Neural crest cell (in vitro differentiated cells): Measurements from ENCODE around the gene EXOC6B. TPM values are rescaled to one million over a fixed set of nuclear protein-coding genes. Genes with fewer than 3 reads are reported as not detected.

Experiments
- DNase-seq: peaks from one replicate; pipeline ENCODE4 v3.0.0; 2021; ENCODE audit warnings: low read depth, mixed read lengths, low spot score
- H3K27ac Mint-ChIP-seq: one replicate; pipeline ENCODE4 v1.8.0; 2021; ENCODE audit warnings: mild to moderate bottlenecking, mixed read lengths; ENCODE audit not compliant: unreplicated experiment
- H3K27me3 Mint-ChIP-seq: 2 replicates; pipeline ENCODE4 v1.8.0; 2021; ENCODE audit warnings: low read depth, mild to moderate bottlenecking, mixed read lengths
- H3K36me3 Mint-ChIP-seq: 2 replicates; pipeline ENCODE4 v1.8.0; 2021; ENCODE audit warnings: low read depth, mild to moderate bottlenecking, mixed read lengths
- H3K4me1 Mint-ChIP-seq: 2 replicates; pipeline ENCODE4 v1.8.0; 2021; ENCODE audit warnings: mixed read lengths
- H3K4me3 Mint-ChIP-seq: one replicate; pipeline ENCODE4 v1.8.0; 2021; ENCODE audit warnings: mild to moderate bottlenecking, mixed read lengths
- H3K9me3 Mint-ChIP-seq: 2 replicates; pipeline ENCODE4 v1.8.0; 2021; ENCODE audit warnings: mixed read lengths
- CTCF ChIP-seq: fragments of 200-600 bp; sonication (generic); conservative IDR thresholded peaks from 2 replicates; pipeline ENCODE4 v1.5.0; 2021; ENCODE audit warnings: antibody characterized with exemption, mild to moderate bottlenecking
- total RNA-seq: library from RNA; stranded (reverse); gene quantifications from 2 replicates; pipeline ENCODE4 v1.2.1, GENCODE V29; 2021

Gene EXOC6B
- total RNA-seq, 1 donor from 2014 or later, result 28.2 TPM

DNA sequence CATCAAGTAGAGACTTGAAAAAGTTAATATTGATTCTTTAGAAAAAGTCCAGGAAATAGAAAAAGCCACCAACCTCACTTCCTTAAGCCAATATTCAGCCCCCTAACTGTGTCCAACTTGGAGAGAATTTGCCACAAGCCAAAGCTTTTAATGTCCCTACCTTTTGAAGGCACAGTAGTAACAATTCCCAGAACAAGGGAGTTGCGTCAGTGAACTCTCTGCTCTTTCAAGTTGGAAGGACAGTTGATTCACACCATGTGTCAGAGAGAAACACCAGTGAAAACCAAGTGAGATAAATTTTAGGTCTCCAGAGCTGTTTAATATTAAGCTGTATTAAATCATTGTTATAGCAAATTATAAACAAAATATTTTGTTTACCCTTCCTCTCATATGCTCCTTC lies 66.1 kb downstream of the EXOC6B start:
- peaks cover 27% of the 10 kb centered on the region for H3K36me3 Mint-ChIP-seq
- peaks cover 5% of the 10 kb centered on the region for H3K4me1 Mint-ChIP-seq

DNA sequence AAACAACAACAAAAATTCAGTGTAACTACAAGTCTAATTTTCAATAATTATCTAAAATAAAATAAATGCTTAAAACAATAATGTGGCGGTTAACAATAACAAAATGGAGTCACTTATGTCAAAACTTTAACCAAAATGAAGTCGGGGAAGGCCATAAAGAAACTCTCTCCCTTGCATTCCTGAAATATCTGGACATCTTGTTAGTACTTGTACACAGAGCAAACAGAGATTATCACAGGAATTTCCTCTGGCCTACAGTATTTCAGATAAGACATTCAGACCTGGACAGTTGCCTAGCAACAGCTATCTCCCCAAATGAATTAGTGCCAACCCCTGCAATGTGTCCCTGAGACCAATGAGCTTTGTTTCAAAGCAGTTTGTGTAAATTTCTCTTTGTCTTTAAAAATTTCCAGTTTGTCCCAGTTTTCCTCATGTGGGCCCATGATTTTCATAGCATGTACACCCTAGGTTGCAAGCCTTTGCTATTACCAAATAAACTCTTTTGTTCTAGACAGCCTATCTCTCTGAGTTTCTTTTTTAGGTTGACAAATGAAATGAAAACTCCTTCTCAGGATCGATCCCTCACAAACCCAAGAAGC lies 68.6 kb downstream of the EXOC6B start:
- H3K27ac Mint-ChIP-seq, result no peak overlapping the region
- H3K36me3 Mint-ChIP-seq, result peaks cover 16% of the 10 kb centered on the region

More for the DNA sequence above, 66.1 kb downstream of the EXOC6B start:
- Mint-ChIP-seq H3K27ac (no peak overlapping the region), H3K9me3 (peaks cover 13% of the 10 kb centered on the region), H3K27me3 (no peaks in the 10 kb centered on the region), H3K4me3 (no peak overlapping the region)
- DNase-seq, result no peak
- TF ChIP-seq CTCF, result no peak

GRCh38 chr2:72755647-72756423 lies 70.0 kb downstream of the EXOC6B start:
- Mint-ChIP-seq H3K27ac (no peak overlapping the region), H3K4me1 (peaks cover 5% of the 10 kb centered on the region), H3K4me3 (no peak overlapping the region), H3K27me3 (no peaks in the 10 kb centered on the region), H3K9me3 (peaks cover 6% of the 10 kb centered on the region), H3K36me3 (peaks cover 11% of the 10 kb centered on the region)
- DNase-seq, result no peak
- TF ChIP-seq CTCF, result no peak

More for the DNA sequence above, 68.6 kb downstream of the EXOC6B start:
- no peak for DNase-seq
- H3K9me3 Mint-ChIP-seq, result peaks cover 11% of the 10 kb centered on the region
- TF ChIP-seq CTCF, result no peak
- peaks cover 5% of the 10 kb centered on the region for H3K4me1 Mint-ChIP-seq
- H3K4me3 Mint-ChIP-seq, result no peak overlapping the region
- no peaks in the 10 kb centered on the region for H3K27me3 Mint-ChIP-seq

- DNase-seq, result no peak
- Mint-ChIP-seq H3K36me3 (peaks cover 3% of the 10 kb centered on the region), H3K9me3 (no peaks in the 10 kb centered on the region), H3K4me1 (peaks cover 5% of the 10 kb centered on the region), H3K27me3 (no peaks in the 10 kb centered on the region), H3K27ac (no peak overlapping the region), H3K4me3 (no peak overlapping the region)
- TF ChIP-seq CTCF, result no peak
Observed at GRCh38 chr2:72754628-72755320, 71.1 kb downstream of the EXOC6B start.

DNA sequence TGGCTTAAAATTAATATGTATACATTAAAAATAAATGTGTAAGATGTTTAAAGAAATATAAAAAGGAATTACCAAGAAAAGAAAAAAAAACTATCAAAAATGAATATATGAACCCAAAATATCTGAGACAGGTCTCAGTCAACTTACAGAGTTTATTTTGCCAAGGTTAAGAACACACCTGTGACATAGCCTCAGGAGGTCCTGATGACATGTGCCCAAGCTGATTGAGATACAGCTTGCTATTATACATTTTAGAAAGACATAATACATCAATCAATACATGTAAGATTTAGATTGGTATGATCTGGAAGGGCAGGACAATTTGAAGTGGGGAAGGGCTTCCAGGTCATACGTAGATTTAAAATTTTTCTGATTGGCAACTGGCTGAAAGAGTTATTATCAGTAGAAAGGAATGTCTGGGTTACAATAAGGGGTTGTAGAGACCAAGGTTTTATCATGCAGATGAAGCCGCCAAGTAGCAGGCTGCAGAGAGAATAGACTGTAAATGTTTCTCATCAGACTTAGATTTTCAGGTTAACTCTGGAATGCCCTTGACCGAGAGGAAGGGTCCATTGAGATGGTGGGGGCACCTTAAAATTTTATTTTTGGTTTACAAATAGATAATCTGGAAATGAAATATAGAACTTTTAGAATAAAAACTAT lies 74.7 kb downstream of the EXOC6B start:
- no peaks in the 10 kb centered on the region for H3K4me1 Mint-ChIP-seq
- no peaks in the 10 kb centered on the region for H3K36me3 Mint-ChIP-seq
- no peak for TF ChIP-seq CTCF
- no peak for DNase-seq
- no peak overlapping the region for H3K27ac Mint-ChIP-seq
- no peak overlapping the region for H3K4me3 Mint-ChIP-seq
- no peaks in the 10 kb centered on the region for H3K9me3 Mint-ChIP-seq
- H3K27me3 Mint-ChIP-seq, result no peaks in the 10 kb centered on the region
